Measurements from ENCODE around the gene SPCS3.
"Not testable (repeated sequence)": the region's sequence is repeated elsewhere in the genome, so short reads cannot be mapped to it uniquely, and the experiment has no call there.

Gene SPCS3

DNA sequence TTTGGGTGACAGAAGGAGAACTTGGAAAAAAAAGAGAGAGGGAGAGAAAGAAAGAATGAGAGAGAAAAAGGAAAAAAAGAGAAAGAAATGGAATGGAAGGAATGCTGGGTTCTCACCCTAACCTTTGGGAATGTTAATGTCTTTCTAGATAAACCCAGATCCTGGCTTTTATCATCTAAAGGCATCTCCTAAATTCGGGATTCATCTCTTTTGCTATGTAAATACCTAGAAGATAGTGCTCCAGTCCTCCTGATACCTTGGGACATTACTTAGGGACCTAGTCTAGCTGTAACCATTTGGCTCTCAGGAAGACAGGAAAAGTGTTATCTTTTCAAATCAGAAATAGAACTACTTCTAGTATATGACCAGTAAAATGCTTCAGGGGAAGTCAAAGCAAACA, 15.8 kb upstream of the SPCS3 start:
- no peak for DNase-seq

DNA sequence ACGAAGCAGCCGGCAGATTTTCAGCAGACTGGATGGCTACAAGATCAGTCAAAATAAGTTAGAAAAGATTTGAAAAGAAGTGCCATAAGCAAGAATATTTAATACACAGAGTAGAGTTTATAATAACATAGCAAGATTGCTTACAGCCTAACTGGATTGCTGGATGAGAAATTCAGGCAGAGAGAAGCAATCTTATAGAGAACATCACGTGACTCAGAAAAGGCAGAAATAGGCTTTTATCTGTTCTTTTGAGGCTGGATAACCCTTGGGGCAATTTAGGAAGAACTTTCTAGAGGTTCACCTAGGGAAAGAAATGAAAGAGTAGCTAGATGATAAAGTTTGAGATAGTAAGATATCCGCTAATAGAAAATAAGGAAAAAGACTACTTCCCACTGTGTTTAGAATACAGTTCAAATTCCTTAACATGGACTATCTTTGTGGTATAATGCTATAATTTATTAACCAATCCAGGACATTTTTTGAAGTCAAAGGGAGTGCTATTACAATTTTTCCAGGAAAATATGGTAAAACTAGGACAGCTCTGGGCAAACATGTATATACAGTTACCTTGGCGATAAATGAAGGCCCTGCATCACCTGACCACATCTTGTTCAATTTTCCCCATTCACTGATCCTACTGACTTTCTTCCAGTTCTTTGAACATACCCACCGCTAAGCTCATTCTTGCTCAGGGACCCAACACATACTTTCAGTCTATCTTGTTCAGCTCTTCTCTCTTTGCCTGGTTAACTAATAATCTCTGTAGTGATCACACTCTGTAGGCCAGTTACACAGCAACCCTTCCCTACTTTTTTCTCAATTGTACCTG, 12.7 kb upstream of the SPCS3 start:
- no peak for DNase-seq

DNA sequence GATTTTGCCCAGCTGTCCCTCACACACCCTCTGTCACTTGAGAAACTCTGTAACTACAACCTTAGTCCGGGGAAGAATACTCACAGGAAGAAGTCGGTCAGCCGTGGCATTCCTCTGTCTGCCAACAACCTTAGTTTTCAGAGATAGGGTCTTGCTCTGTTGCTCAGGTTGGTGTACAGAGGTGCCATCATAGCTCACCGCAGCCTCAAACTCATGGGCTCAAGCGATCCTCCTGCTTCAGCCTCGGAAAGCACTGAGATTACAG, 12.2 kb upstream of the SPCS3 start:
- no peak for DNase-seq

DNA sequence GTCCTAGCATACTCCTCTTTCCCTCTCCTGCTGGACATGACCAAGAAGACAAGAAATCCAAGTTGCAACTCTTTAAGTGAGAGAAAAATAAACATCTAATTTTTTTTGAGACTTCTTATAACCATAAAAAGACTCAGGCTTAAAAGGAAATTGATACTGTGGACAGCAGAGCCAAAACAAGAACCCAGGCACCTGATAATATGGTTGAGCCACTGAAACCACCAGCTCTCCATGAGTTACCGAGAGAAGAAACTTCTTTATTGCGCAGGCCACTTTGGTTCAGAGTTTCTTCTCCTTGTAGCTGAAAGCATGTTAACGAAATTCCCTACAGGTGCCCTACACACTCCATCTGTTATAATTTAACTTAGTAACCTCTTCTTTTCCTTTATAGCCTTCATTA, 11.3 kb upstream of the SPCS3 start:
- no peak for DNase-seq

DNA sequence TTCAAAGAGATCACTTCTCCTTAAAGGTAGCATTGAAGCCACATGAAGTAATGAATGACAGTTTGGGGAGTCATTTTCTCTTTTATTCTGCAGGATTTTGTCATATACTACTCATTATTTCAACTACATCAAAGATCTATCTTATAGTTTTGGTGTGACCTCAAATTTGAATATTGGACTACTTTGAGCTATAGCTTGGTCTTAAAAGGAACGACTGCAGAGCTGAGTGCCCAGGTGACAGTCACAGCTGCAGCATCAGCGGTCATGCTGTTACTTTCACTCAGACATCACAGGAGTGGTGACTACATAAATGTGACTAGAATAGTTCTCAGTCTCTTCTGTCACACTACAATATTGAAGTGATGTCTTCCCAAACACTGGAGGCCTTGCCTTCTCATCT, 10.7 kb upstream of the SPCS3 start:
- DNase-seq: no peak

DNA sequence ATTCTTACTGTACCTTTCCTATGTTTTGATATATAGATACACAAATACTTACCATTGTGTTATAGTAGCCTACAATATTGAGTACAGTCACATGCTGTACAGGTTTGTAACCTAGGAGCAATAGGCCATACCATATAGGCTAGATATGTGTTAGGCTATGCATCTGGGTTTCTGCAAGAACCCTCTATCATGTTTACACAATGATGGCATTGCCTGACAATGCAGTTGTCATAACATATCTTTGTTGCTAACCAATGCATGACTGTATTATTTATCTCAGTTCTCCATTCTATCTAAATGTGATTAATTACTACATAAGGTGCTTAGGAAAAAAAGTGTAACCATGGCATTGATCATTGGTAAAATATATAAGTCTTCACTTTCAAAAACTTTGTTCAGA, 10.0 kb upstream of the SPCS3 start:
- no peak for DNase-seq

DNA sequence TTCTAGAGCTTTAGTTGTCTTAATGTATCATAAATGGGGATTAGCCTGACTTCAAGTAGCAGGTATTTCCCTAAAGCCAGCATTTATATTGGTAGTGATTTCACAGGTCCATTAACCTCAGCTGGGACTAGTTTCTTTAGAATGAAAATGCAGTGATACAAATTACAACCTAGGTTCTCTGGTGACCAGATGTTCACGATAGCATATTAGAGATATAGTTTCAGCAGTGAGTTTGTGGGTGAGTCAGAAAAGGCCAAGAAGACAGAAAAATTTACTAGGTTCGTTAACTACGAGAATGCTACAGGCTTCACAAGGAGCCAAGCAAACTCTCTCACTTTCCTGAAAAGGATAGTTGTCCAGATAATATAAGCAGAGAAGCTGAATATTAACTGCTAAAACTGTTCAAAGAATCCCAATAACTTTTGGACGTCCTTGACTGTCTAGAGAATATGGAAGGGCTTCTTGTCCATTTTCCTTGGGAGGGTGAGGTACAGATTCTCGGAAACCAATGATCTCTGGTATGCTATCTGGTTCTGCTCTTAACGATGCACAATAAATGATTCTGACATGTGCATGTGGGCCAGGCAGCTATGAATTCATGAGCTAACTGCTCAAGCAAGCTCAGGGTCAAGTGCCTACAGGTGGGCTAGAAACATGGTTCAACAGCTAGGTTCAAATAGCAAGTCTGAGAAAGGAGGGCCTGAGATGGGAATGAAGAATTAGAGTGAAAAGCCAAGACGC, 6.0 kb upstream of the SPCS3 start:
- DNase-seq: no peak

DNA sequence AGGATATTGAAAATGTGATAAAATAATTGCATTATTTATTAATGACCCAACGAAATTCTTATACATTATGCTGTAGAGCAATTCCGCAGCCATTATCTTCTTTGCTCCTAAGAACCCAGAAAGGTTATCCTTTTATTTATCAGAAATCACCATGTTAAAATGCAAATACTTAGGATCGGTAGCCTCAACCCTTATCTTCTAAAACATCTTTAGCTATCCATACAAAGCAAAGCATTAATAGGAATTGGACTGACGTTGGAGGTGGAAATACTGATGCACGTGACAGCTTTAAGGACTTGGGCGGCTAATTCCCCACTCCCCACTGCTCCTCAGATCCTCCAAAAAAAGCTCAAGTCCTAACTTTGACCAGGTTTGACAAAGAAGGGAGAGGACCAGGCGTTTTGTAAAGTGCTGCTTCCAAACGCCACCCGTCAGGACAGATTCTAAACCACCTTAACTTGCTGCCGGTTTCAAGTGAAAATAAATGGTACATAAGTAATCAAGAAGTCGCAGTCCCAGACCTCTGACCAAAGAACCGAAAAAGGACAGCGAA, 539 bp upstream of the SPCS3 start:
- peak in 1 of 51 donors; percentile 45 for DNase-seq

DNA sequence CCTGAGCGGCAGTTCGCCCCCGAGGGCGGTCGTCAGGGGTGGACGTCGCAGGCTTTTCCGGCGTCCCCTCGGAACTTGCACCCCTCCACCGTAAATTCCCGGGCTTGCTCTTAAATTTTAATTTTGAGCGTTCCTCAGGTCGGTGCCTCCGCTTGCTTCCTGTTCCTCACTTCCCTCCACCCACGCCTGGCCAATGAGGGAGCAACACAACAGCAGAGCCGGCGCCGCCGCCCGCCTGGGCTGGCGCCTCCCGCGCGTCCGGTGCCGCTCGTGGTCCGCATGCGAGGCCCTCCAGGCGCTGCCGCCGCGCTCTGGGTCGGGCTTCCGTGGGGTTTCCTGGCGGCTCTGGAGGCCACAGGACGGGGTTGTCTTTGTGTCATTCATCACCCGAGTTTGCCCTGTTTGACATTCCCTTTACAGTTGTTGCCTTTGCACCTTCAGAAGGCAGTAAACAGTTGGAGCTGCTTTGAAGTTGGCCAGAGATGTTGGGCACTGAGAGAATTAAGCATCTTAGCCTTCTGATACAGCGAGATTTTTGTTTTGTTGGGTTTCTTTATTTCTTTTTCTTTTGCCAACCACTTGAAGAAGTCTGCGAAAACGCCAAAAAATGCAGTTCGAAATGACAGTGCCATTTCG, 692 bp downstream of the SPCS3 start:
- peak; percentile 21 to 88 (median 66) for DNase-seq

DNA sequence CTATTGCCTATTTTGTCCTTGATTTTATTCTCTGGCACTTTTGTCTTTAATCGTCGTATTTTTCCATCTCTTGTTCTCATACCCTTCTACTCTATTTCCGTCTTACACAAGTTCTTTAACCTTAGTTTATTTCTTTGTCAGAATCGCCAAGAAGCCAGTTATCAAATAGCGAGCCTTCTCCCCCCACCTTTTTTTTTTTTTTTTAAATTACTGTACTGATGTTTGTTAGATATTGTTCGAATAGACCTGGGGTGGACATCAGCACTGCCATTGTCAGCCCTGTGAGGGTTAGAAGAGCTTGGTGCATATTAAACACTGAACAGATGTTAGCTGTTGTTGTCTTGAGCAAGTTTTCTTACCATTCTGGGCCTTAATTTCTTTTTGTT, 1.2 kb downstream of the SPCS3 start:
- DNase-seq: peak in 1 of 51 donors; percentile 2

DNA sequence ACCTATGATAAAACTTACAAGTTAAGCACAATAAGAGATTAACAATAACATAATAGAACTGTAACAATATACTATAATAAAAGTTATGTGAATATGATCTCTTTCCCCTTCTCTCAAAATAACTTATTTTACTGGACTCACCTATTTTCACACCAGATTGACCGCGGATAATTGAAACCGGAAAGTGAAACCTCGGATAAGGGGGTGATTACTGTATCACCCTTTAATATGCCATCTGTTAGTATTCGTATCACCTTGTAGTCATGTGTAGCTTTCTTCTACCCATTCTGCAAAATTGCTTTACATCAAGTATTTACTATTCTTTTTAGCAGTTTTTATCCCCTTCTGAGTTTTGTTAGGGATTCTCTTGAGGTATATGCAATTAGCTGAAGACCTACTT, 1.8 kb downstream of the SPCS3 start:
- DNase-seq: no peak

DNA sequence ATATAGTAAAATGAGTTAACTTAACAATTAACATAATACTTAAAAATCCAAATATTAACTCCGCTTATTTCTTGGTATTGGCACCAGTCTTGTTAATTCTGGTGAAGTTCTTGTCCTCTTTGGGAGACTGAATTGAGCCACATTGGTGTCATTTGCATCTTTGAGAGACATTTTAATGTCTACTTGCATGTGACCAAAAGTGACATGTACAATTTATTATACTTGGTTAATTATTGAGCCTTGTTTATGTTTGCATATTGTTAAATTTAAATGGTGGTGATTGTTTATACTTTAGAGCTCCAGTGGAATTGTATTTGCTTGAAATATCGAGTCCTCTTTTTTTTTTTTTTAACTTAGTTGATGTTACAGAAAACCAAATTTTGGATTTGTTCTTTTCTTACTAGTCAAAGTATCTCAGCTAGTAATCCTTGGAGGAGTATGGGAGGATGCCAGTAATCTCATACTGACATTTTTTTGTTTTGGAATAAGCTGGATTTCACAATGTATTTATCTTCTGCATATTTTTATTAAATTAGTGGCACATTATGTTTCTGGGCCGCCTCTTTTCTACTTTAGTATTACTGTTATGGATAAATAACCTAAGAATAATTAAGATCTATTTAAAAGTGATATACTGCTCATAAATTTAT, 3.9 kb downstream of the SPCS3 start:
- no peak for DNase-seq

DNA sequence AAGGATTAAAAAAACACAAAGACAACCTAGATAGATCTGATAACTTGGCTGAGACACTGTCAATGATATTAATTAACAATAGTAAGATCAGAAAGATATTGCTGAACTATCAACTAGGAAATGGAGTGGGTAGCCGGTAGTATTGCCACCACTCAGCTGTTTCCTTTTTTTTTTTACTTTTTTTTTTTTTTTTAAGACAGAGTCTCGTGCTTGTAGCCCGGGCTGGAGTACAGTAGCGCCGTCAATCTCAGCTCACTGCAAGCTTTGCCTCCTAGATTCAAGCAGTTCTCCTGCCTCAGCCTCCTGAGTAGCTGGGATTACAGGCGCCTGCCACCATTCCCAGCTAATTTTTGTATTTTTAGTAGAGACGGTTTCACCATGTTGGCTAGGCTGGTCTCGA, 5.1 kb downstream of the SPCS3 start:
- DNase-seq: not testable (repeated sequence)

DNA sequence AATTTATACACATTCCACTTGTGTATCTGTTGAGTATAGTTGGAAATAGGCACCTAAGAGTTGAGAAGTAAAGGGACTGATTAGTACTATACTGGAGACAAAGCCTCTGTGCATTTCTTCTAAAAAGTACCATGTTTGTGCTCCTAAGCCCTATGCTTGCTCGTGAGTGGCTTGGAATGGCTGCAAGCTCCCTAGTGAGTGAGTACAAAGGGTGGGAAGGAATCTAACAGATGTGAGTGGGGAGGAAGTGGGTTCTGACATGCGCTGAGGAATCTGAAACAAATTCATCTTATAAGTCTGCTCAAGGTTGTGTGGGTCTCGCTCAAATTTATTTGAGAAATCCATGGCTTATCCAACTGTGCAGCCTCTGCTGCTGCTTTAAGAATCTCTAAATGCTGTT, 13.3 kb downstream of the SPCS3 start:
- DNase-seq: no peak

DNA sequence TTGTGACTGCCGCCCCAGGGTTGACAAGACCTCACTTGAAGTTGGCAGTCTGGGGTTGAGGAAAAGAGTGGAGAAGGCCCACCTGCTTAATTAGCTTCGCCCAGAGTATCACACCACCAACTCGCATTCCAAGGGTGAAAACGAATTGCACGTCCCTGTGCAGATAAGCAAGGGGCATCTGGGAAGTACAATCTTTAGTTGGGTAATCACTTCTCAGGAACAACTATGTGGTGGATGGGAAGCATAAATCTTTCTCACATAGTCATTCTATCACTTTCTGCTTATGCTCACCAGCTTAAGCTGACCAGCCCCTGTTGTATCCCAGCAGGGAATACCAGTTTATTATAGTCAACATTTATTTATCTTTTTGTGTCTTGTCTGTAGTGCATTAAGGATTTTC, 14.3 kb downstream of the SPCS3 start:
- no peak for DNase-seq

DNA sequence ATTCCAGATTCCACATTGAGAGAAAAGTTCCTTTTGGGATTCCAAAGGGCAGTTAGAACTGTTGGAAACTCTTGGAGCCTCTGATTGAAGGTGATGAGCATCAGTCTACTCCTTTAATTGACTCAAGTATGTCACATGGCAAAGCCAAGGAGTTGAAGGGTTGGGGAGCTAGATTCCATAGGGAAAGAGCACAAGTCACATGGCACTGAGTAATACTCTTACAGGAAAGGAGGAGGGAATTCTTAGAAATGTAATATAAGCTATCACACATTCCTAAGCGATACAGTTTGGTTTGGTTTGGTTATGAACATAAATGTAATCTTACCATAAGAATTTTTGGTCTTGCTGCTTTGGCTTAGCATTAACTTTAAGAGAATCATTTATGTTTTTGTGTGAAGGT, 15.7 kb downstream of the SPCS3 start:
- DNase-seq: no peak

DNA sequence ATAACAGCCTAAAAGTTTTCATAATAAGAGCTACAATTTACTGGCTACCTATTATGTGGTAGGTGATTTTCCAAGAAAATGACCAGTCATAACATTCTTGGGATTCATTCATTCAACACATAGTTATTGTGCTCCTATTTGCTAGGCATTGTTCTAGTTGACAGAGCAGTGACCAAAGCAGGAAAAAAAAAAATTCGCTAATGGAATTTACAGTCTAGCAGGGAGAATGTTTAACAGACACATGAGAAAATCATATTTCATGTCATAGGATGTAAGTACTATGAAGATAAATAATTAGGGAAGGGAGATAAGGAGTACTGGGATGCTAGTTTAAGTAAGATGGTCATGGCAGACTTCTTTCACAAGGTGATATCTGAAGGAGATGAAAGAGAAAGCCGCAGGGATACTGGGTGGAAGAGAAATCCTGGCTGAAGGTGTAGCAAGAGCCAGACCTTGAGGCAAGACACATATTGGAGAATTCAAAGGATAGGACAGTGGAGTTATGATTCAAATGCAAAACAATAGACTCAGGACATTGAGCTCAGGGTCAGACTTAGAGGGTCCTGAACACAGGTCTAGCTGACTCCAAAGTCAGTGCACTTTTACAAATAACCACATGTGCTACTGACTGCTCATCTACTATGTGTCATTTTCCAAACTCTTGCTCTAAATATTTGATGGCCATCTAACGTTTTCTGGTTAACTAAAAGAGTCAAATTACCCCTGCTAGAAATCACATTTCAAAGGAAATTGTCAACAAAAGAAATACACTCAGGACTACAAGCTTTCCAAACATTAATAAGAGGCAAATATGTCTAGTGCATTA, 20.4 kb downstream of the SPCS3 start:
- DNase-seq: peak in 1 of 51 donors; percentile 17

DNA sequence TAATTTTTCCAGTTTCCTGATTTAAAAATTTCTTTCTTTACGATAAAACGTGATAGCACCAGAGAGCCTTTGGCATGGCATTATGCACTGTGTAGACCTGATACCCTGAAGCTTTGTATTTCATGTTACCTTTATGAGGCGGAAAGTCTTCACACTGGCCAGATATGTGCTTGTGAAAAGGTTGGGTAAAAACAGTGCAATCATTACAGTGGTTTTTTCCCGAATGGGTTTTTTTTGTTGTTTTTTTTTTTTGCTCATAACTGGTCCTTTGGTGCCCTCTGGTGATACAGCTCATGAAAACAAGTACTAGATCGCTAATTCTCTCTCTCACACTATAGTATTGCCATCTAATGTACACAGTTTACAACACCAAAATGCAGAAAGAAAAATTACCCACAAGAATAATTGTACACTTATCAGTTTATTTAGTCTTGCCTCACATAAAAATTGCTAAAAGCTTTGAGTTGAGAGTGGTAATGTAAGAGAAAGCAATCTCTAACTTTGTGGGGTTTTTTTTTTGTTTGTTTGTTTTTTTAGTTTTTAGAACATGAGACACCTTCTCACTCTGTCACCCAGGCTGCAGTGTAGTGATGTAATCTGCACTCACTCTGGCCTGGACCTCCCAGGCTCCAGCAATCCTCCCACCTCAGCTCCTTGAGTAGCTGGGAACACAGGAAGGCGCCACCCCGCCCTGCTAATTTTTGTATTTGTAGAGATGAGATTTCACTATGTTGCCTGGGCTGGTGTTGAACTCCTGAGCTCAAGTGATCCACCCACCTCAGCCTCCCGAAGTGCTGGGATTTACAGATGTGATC, 21.3 kb downstream of the SPCS3 start:
- DNase-seq: peak in 4 of 51 donors; percentile 5 to 28 (median 19)

DNA sequence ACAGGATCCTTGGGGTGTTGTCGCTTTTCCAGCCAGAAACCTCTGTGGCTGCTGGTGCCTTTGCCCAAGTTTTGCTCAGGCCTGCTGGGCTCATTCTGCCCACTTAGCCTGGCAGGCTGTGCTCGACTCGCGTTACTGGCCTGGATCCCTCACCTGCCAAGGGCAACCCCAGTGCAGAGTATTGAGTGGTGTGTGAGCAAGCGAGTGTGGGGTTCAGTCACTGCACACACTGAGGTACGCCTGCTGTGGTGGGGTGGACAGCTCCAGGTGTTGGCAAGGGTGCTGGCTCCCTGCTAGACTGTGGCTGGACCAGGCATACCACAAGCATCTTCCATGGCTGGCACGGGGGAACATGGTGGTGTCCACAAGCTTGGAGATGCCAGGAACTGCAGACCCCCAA, 22.6 kb downstream of the SPCS3 start:
- DNase-seq: no peak

DNA sequence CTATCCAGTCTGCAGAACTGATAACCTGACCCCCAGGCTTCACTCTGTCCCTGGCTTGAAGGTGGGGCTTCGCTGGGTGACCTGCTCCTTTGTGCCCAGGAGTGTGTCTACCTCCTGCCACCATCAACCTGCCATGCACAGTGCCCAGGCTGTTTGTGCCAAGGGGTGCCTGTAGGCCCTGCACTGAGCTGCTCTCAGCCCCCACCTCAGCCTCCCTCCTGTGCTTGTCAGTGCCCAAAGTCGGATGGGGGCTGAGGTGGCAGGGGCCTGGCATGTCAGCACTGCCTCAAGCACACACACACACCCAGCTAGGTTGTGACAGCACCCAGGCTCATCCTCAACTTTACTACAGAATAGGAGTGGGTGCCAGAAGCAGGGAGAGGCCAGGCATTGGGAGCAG, 23.5 kb downstream of the SPCS3 start:
- no peak for DNase-seq

Data from hypothalamus (tissue), 51 donors.